Measurements from ENCODE around the gene DTNA.
"Not testable (repeated sequence)": the region's sequence is repeated elsewhere in the genome, so short reads cannot be mapped to it uniquely, and the experiment has no call there.

The DTNA gene

DNA sequence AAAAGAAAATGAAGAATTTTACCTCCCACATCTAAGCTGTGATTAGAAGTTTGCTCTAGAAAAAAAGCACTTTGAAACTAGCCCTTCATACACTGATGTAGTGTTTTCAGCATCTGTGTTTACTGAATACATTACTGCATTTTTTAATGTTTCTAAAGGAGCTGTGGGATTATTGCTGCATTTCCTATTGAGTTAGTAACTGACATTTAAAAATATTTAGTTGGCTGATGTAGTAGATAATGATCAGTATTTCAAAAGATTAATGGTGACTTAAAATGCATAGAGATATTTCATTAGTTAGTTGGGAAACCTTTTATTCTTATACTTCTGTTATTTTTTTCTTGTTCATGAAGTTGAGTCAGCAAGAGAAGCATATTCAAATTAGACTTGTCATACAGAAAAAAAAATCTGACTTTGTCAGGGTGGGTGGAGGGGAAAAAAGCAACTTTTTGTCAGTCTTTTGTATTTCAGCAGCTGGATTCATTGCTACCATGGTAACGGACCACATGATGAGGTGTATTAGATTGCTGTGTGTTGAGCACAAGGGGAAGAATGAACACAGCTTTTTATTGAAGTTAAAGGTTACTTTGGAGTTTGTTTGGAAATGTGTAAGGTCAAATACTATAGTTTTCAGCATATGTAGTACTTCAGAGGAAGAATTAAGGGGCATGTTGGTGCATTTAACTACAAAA lies at the start of gene DTNA:
TSS of gene DTNA (plus strand) at position 549 of the 692 bp plus-strand sequence. CDS start 45,679 bp downstream, outside the sequence.
- DNase-seq (ENCODE audit: low read depth in 3 of 3, low spot score in 1 of 3), result no peak

DNA sequence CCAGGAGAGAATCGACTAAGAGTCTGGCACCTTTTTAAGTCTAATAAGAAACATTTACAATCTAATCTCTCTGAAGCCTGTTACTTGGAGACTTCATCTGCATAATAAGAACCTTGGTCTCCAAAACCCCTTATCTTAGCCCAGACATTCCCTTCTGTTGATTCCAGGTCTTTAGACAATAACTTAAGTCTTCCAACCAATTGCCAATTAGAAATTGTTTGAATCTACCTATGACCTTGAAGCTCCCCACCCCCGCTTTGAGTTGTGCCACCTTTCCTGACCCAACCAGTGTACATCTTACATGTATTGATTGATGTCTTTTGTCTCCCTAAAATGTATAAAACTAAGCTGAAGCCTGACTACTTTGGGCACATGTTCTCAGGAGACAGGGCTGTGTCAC lies 49.5 kb upstream of the DTNA start:
- no peak for DNase-seq (ENCODE audit: low read depth in 3 of 3, low spot score in 1 of 3)

DNA sequence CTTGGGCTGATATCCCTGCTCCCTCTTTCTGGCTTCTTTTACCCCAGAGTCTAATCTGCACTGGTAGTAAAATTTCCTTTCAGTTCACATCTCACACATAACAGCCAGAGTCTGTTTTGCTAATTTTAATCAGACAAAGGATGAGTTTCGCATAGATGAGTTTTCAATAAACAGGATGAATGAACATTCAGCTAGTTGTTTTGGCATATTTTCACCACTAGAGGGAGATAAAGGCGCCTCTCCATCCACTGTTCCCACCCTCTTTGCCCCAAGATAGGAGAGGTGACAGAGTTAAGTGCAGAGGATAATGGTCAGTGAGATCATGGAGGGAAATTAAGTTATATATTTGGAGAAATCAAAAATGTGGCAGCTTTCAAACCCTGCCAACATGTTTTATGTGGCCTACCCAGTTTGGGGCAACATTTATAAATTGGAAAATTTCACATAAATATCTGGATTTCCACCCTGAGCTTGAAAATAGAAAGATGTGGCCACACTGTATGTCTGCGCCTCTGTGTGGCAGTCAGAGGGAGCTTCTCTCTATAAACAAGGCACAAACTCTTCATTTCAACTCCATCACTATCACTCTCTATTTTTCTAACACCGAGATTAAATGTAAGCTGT lies 48.5 kb upstream of the DTNA start:
- DNase-seq (ENCODE audit: low read depth in 3 of 3, low spot score in 1 of 3), result no peak

DNA sequence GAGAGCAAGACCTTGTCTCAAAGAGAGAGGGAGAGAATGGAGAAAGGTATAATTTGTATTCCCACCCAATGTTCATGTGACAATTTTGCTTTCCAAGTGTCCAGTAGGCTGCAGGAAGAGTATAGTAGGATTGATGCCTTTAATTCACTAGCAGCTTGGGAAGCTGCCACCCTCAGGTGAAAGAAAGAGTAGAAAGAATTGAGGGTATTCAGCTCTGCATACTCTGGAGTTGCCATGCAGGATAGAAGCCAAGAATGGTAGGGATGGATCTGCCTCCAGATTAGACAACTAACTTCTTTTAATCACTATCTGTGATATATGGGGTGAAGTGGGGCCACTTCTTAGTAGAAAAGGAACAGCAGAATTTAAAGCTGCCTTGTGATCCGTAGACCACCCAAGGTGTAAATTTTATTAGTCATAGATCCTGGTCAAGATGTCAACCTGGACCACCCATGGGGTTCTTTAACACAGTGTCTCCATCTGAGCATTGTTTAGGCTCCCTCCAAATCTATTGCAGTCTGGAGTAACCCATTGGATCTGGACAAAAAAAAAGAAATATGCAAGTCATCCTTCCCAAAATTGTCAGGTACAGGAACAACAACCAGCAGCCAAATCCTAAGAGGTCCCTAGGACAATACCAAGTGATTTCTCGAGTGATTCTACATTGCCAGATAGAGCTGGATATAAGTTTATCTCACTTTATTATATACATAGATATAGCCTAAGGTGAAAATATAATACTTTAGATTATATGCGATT lies 33.1 kb upstream of the DTNA start:
- DNase-seq (ENCODE audit: low read depth in 3 of 3, low spot score in 1 of 3), result no peak

DNA sequence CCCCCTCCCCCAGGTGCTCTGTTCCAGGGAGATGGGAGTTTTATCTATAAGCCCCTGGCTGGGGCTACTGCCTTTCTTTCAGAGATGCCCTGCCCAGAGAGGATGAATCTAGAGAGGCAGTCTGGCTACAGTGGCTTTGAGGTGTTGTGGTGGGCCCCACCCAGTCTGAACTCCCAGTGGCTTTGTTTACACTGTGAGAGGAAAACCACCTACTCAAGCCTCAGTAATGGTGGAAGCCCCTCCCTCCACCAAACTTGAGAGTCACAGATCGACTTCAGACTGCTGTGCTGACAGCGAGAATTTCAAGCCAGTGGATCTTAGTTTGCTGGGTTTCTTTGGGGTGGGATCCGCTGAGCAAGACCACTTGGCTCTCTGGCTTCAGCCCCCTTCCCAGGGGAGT lies 20.3 kb upstream of the DTNA start:
- DNase-seq (ENCODE audit: low read depth in 3 of 3, low spot score in 1 of 3), result not testable (repeated sequence)

DNA sequence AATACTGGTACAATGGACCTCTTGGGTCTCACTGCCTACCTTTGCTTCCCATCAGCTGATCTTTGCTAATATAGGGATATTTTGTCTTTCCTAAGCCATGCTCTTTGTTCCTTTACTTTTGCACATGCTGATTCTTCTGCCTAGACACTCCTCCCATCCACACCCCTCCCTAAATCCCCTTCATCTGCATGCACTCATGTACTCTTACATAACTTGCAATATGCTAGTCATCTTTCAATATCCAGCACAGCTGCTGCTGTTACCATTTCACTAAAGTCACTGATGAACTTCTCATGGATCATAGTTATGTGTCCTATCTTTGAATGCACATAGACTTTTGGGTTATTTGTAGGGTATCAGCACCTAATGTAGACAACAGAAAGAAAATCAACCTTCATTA lies 18.5 kb upstream of the DTNA start:
- DNase-seq (ENCODE audit: low read depth in 3 of 3, low spot score in 1 of 3), result no peak

DNA sequence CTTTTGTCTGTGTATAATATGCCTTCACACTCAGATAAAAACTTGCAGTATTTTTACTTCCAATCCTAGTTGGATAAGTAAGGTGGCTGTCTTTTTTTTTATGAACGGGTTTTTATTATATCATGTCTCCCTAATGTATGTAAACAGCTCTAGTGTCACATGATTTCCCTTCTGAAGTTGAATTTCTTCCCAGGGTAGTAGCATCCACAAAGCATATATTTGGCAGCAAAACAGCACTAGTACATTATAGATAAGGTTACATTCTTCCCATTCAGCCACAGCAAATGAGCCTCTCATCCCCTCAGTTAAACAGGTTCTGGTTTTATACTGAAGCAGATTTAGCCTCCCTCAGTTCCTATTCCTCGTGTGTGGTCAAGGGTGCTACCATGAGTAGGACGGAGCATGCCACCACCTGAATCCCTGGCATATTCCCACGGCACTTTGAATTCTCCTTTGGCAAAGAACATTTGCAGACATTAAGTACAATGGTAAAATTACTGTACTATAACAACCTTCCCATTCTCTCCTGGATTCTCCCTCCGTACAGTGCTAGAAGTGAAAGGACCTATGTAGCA lies 15.4 kb upstream of the DTNA start:
- no peak for DNase-seq (ENCODE audit: low read depth in 3 of 3, low spot score in 1 of 3)

DNA sequence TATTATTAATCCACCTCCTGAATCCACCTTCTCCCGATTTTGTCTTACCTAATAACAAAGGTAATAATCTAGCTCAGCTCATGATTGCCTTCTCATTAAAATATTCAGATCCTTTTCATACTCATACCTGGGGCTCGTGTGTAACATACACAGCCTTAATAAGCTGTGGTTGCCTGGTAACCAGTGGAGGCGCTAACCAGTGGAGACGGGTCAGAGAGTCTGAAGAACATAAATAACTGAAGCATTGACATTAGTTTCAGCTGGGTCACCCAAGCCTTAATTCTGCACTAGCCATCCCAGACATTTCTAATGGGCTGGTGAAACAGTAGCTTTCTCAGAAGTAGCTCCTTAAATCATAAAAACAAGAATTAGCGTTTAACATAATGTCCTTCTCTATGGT lies 14.8 kb upstream of the DTNA start:
- no peak for DNase-seq (ENCODE audit: low read depth in 3 of 3, low spot score in 1 of 3)

DNA sequence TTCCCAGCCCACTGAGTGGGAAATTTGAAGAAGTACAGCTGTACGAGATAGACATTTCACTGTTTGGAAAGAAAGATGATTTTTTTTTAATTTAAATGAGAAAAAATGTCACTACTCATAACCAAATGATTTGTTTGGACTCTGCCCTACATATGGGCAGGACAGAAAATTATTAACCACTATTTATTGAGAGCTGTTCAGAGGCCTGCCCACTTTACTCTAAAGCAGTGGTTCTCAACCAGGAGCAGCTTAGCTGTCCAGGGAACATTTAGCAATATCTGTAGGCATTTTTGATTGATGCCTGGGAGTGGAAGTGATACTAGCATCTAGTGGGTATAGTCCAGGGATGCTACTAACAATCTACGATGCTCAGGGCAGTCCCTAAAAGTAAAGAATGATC lies 13.4 kb upstream of the DTNA start:
- no peak for DNase-seq (ENCODE audit: low read depth in 3 of 3, low spot score in 1 of 3)

DNA sequence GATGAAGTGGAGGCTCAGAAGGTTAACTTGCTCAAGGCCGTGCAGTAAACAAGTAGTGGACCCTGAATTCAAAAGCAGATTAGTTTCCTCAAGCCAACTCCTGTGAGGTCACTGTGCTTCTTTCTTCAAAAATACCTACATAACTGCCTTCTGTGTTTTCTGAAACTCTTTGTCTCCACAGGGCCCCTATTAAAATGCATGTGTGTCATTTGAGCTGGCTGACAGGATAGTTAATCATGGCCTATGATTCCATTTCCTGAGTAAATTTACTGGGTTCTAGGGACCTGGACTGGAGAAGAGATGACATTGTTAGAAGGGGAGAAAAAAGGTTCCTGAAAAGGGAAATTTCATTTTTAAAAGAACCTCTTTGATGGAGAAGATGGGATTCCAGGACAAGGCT lies 12.9 kb upstream of the DTNA start:
- no peak for DNase-seq (ENCODE audit: low read depth in 3 of 3, low spot score in 1 of 3)

DNA sequence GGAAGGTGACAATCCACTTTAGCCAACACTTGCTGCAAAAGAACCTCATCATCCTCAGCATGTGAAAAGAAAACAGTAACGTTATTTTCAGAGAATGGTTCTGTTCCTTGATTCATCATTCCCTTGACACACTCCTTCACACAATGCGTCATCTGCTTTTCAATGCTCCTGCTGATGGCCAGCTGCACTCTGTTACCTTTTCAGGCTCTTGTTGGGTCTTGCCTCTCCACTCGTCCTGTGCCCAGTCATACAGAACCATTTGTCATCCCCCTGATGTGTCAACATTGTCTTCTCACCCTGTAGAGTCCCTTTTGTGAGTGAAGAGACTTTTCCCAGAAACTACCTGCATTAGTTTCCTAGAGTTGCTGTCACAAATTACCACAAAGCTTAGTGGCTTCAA lies 12.2 kb upstream of the DTNA start:
- DNase-seq (ENCODE audit: low read depth in 3 of 3, low spot score in 1 of 3), result no peak

DNA sequence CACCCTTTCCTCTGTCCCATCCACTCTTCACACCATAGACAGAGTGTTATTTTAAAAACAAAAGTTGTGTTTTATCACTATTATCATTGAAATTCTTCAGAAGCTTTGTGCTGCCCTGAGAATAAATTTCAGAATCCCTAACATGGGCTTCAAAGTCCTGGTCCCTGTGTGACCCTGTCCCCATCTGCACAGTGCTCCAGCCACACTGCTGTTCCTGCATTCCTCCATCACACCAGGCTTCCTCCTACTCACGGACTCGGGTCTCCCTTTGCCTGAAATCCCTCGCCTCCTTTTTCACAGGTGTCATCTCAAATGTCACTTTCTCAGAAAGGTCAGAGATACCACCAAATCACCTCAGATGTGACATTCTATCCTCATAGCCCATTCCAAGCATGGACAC lies 8.2 kb upstream of the DTNA start:
- DNase-seq (ENCODE audit: low read depth in 3 of 3, low spot score in 1 of 3), result no peak

DNA sequence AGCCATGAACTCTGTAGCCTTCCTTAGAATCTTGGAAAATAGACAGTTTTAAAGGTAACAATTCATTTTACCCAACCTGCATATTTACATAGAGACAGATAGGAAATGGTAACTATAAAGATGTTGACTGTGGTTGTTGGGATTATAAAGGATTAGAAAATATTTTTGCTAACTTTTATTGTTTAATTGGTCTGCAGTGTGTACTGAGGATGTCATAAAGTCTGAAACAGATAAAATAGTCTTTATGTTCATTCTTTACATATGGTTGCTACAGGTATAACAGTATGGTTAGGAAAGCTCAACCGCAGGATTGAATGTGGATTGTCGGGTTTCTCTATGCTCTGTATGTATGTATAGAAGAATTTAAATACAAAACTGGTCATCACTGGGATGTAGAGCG lies 7.3 kb upstream of the DTNA start:
- no peak for DNase-seq (ENCODE audit: low read depth in 3 of 3, low spot score in 1 of 3)

DNA sequence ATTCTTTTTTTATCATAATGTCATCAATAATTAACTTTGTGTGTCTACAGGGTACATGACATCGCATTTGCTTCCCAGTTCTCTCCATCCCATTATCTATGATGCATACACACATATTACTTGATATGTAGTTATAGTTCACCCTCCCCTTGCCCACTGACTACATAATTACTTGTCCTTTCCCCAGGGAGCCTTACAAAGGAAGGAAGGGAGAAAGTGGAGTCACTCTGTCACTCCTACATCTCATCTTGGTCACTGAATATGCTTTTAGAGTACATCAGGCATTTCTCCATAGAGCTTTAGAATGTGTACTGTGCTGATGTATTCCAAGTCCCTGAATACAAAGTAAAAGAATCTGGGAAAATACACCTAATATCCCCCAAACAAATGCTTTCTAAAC lies 6.0 kb upstream of the DTNA start:
- DNase-seq (ENCODE audit: low read depth in 3 of 3, low spot score in 1 of 3), result no peak

DNA sequence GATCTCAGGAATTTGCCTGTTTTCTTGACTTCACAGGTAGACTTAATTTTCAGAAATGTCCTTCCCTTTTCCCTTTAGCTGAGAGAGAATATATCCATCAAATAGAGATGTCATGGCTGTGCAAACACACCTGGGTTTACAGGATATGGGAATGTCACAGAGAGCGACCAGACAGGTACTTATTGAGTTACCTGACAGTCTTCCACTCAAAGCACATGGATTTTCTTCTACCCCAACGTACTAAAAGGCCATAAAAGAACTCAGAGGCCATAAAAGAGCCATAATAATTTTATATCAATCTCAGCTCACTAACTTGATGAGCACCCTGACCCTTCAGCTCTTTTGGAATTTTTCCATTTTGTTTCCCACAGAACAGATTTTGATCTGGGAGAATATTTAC lies 5.3 kb upstream of the DTNA start:
- no peak for DNase-seq (ENCODE audit: low read depth in 3 of 3, low spot score in 1 of 3)

DNA sequence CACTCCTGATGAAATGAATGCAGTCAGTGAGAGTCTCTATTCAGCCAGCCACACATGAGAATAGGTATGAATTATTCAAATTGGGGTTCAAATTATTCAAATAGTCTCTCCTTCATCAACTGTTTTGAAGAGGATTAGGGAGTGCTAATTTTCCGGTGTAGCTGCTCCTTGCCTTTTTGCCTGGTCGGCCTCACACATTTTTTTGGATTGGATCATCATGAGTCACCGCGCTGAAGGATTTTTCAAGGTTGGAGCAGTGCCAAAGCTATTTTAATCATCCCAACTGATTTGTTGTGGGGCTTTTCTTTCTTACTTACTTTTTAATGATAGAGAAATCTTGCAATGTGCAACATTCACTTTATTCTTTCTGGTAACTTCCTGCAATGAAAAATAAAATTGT lies 2.4 kb upstream of the DTNA start:
- no peak for DNase-seq (ENCODE audit: low read depth in 3 of 3, low spot score in 1 of 3)

DNA sequence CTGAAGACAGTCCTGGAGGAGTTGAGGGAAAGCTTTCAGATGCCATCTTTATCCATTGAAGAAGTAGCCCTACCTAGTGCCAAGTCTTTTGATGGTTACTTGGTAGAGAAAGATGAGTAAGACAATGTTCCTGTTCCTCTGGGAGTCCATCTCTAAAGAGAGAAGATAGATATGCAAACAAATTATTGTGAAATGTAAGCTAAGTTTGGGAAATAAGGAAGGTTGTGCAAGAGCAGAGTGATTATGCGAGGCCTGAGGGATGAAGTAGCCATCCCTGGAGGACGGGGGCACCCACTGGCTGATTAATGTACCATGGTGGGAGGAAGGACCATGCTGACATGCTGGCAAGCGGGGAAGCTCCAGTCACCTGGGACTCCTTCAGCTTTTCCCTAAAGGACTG lies 994 bp upstream of the DTNA start:
- no peak for DNase-seq (ENCODE audit: low read depth in 3 of 3, low spot score in 1 of 3)

DNA sequence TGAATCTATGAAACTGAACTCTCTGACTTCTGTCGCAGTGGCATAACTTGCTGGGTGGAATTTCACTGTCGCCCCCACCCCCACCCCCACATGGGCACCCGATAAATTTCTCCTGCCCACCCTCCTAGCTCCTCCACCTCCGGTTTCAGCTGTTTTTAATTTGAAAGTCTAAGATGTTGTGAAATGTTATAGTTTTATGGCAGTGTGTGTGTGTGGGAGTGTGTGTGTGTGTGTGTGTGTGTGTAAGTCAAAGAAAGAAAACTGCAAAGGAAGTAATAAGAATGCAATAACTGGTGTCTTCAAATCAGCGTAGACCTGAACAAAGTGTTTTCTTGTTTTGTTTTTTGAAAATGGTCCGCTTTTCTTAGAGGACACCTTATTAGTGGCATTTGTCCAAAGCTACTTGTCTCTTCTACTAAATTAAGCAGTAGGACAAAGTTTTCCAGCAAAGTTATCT lies 388 bp downstream of the DTNA start:
- DNase-seq (ENCODE audit: low read depth in 3 of 3, low spot score in 1 of 3), result no peak

DNA sequence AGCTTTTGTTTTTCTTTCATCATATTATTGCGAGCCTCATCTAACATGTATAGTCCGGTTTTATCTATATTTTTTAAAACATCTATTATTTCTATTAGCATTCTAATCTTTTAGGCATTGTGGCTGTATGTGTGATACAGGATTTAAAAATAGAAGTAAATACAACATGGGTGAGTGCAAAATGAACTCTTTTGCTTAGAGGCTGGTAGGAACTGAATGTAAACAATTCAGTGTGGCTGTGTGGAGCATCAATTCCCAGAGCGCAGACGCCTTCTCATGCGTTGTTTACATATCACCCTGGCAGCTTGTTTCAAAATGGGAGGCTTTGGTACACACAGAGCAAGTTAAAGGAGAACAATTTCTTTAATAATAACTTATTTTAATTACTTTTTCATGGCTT lies 836 bp downstream of the DTNA start:
- DNase-seq (ENCODE audit: low read depth in 3 of 3, low spot score in 1 of 3), result no peak

DNA sequence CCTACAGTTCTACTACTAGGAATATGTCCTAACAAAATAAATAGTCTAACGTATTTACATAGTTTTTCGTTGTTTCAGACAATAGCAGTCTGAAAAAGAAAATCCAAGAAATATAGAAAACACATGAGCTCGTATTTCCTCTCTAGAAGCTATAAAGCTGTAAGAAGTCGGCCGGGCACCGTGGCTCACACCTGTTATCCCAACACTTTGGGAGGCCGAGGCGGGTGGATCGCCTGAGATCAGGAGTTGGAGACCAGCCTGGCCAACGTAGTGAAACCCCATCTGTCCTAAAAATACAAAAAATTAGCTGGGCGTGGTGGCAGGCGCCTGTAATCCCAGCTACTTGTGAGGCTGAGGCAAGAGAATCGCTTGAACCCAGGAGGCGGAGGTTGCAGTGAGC lies 6.0 kb downstream of the DTNA start:
- DNase-seq (ENCODE audit: low read depth in 3 of 3, low spot score in 1 of 3), result not testable (repeated sequence)

DNA sequence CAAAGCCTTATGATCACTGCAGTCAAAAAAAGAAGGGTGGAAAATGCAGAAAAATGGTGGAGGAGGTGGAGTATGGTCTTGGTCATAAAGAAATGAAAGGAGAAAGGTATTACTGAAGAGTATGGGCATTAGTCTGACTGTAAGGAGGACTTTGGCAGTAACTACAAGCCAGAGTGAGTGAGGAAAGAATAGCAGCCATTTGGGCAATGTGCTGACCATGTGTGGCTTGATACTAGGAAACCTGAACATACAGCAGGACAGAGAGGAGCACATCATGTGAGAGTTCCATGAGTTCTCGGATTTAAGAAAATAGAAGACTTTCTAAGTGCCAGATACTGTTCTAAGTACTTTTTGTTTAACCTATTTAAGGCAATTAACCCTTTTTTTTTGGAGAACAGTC lies 8.5 kb downstream of the DTNA start:
- no peak for DNase-seq (ENCODE audit: low read depth in 3 of 3, low spot score in 1 of 3)

DNA sequence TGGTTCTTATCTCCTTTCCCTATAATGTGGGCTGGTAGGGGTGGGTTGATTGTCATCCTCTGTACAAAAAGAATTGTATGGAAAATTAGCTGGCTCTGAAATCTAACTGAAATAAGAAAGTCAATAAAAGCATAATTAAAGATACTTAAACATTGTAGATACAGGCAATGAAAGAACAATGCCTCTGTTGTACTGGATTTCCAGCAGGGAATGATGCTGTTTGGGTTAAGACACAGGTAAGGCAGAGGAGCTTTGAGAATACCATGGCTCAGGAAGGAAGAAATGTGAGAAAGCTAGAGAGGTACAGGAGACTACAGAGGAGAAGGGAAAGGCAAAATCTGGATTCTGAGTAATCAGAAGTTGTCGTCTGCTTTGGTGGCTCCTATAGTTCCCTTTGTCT lies 10.1 kb downstream of the DTNA start:
- no peak for DNase-seq (ENCODE audit: low read depth in 3 of 3, low spot score in 1 of 3)

Data from stimulated activated CD4-positive, alpha-beta T cell treated with anti-CD3 and anti-CD28 coated beads, TNF-alpha, amount 100 ng/mL, for 1 hour (primary cell).